ENCODE measurements around the gene HIGD1A. TPM values are rescaled to one million over a fixed set of nuclear protein-coding genes. Genes with fewer than 3 reads are reported as not detected.

The HIGD1A gene
- total and polyA plus RNA-seq, 2 experiments from 2014 or later, result 102 to 144 TPM

DNA sequence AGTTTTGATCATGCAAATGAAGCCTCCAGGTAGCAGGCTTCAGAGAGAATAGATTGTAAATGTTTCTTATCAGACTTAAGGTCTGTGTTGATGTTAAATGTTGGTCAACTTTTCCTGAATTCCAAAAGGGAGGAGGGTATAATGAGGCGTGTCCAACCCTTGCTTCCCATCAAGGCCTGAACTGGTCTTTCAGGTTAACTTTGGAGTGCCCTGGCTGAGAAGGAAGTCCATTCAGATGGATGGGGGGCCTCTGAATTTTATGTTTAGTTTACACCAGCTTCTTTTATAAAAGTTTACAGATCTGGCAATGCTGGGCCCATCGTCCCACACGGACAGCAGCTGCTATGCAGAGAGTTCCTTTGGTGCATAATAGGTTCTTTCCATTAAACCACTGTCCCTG, 40.2 kb downstream of the HIGD1A start:
- H3K4me3 ChIP-seq, result no peak overlapping the region
- no peaks in the 10 kb centered on the region for H4K20me1 ChIP-seq (replicated peaks; ENCODE audit: insufficient read depth)
- H3K9me2 ChIP-seq (ENCODE audit: insufficient read depth), result no peaks in the 10 kb centered on the region
- H3K27me3 ChIP-seq (ENCODE audit: insufficient read depth), result no peaks in the 10 kb centered on the region
- H3K4me2 ChIP-seq, result no peak overlapping the region; the same call in 1 of the 2 replicates
- TF ChIP-seq ZNF331 (CRISPR knock-in tag; IDR thresholded peaks at IDR 0.05; ENCODE audit: low read depth) (no peak), ZNF114 (CRISPR knock-in tag; IDR thresholded peaks at IDR 0.05) (no peak), JUNB (IDR thresholded peaks at IDR 0.05; ENCODE audit: unreplicated experiment) (no peak), NANOG (IDR thresholded peaks at IDR 0.05; ENCODE audit: borderline replicate concordance) (no peak), EZH2 (IDR thresholded peaks at IDR 0.05; ENCODE audit: low read depth, unreplicated experiment) (no peak), POLR2AphosphoS5 (IDR thresholded peaks at IDR 0.05; ENCODE audit: low read depth) (no peak)
- TF ChIP-seq, protein P1, sequence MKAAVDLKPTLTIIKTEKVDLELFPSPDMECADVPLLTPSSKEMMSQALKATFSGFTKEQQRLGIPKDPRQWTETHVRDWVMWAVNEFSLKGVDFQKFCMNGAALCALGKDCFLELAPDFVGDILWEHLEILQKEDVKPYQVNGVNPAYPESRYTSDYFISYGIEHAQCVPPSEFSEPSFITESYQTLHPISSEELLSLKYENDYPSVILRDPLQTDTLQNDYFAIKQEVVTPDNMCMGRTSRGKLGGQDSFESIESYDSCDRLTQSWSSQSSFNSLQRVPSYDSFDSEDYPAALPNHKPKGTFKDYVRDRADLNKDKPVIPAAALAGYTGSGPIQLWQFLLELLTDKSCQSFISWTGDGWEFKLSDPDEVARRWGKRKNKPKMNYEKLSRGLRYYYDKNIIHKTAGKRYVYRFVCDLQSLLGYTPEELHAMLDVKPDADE (IDR thresholded peaks at IDR 0.05), result no peak
- TF ChIP-seq, protein P2, sequence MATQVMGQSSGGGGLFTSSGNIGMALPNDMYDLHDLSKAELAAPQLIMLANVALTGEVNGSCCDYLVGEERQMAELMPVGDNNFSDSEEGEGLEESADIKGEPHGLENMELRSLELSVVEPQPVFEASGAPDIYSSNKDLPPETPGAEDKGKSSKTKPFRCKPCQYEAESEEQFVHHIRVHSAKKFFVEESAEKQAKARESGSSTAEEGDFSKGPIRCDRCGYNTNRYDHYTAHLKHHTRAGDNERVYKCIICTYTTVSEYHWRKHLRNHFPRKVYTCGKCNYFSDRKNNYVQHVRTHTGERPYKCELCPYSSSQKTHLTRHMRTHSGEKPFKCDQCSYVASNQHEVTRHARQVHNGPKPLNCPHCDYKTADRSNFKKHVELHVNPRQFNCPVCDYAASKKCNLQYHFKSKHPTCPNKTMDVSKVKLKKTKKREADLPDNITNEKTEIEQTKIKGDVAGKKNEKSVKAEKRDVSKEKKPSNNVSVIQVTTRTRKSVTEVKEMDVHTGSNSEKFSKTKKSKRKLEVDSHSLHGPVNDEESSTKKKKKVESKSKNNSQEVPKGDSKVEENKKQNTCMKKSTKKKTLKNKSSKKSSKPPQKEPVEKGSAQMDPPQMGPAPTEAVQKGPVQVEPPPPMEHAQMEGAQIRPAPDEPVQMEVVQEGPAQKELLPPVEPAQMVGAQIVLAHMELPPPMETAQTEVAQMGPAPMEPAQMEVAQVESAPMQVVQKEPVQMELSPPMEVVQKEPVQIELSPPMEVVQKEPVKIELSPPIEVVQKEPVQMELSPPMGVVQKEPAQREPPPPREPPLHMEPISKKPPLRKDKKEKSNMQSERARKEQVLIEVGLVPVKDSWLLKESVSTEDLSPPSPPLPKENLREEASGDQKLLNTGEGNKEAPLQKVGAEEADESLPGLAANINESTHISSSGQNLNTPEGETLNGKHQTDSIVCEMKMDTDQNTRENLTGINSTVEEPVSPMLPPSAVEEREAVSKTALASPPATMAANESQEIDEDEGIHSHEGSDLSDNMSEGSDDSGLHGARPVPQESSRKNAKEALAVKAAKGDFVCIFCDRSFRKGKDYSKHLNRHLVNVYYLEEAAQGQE (IDR thresholded peaks at IDR 0.05; ENCODE audit: unreplicated experiment), result no peak
- TF ChIP-seq, protein P3, sequence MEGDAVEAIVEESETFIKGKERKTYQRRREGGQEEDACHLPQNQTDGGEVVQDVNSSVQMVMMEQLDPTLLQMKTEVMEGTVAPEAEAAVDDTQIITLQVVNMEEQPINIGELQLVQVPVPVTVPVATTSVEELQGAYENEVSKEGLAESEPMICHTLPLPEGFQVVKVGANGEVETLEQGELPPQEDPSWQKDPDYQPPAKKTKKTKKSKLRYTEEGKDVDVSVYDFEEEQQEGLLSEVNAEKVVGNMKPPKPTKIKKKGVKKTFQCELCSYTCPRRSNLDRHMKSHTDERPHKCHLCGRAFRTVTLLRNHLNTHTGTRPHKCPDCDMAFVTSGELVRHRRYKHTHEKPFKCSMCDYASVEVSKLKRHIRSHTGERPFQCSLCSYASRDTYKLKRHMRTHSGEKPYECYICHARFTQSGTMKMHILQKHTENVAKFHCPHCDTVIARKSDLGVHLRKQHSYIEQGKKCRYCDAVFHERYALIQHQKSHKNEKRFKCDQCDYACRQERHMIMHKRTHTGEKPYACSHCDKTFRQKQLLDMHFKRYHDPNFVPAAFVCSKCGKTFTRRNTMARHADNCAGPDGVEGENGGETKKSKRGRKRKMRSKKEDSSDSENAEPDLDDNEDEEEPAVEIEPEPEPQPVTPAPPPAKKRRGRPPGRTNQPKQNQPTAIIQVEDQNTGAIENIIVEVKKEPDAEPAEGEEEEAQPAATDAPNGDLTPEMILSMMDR (conservative IDR thresholded peaks at IDR 0.05; ENCODE audit: low read depth in 2 of 2), result no peak
- no peak for ATAC-seq
- peaks cover 9% of the 10 kb centered on the region for H3K27me3 Mint-ChIP-seq (ENCODE audit: insufficient read depth, low read depth, poor library complexity)
- no peak overlapping the region for H2AFZ ChIP-seq
- no peak overlapping the region for H3K4me3 Mint-ChIP-seq
- peaks cover 20% of the 10 kb centered on the region; the same call in 2 of the 3 replicates for H3K9me3 Mint-ChIP-seq
- H3K36me3 Mint-ChIP-seq (ENCODE audit: low read depth), result no peaks in the 10 kb centered on the region; the same call in 2 of the 3 replicates
- H3K4me1 Mint-ChIP-seq, result peaks cover 13% of the 10 kb centered on the region
- H3K4me1 ChIP-seq (ENCODE audit: insufficient read depth), result peaks cover 7% of the 10 kb centered on the region
- no peaks in the 10 kb centered on the region for H3F3A ChIP-seq (replicated peaks; ENCODE audit: low read depth)
- no peaks in the 10 kb centered on the region for H3K79me2 ChIP-seq (replicated peaks; ENCODE audit: insufficient read depth)
- H3K27ac ChIP-seq (ENCODE audit: low read depth), result no peak overlapping the region
- DNase-seq (ENCODE audit: low spot score), result no peak
- H3K27ac Mint-ChIP-seq, result no peak overlapping the region
- no peaks in the 10 kb centered on the region for H3K36me3 ChIP-seq (ENCODE audit: insufficient read depth)

DNA sequence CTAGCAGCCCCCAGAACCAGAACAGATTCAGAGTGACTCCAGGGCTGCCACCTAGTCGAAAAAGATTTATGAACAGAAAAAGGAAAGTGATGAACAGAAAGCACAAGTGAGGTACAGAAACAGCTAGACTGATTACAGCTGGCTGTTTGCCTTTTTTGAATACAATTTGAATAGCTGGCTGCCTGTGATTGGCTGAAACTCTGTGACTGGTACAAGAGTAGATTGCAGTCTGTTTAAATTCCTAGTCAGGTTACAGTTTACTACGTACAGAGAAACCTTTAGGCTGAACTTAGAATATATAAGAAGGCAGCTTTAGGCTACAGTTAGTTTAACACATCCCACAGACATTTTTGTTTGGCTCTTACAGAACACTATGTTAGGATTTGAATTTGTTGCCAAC, 41.3 kb downstream of the HIGD1A start:
- Histone ChIP-seq H3K27ac (ENCODE audit: low read depth) (no peak overlapping the region), H3K36me3 (ENCODE audit: insufficient read depth) (no peaks in the 10 kb centered on the region), H3K27me3 (ENCODE audit: insufficient read depth) (no peaks in the 10 kb centered on the region), H3F3A (replicated peaks; ENCODE audit: low read depth) (no peaks in the 10 kb centered on the region), H3K4me2 (no peak overlapping the region), H4K20me1 (replicated peaks; ENCODE audit: insufficient read depth) (no peaks in the 10 kb centered on the region), H3K4me3 (no peak overlapping the region), H3K9me2 (ENCODE audit: insufficient read depth) (no peaks in the 10 kb centered on the region), H2AFZ (no peak overlapping the region), H3K79me2 (replicated peaks; ENCODE audit: insufficient read depth) (no peaks in the 10 kb centered on the region), H3K4me1 (ENCODE audit: insufficient read depth) (peaks cover 7% of the 10 kb centered on the region)
- ATAC-seq (no peak), DNase-seq (ENCODE audit: low spot score) (no peak)
- Mint-ChIP-seq H3K4me3 (no peak overlapping the region), H3K9me3 (peaks cover 9% of the 10 kb centered on the region; the same call in 1 of the 3 replicates), H3K4me1 (peaks cover 13% of the 10 kb centered on the region), H3K27ac (no peak overlapping the region), H3K36me3 (ENCODE audit: low read depth) (no peaks in the 10 kb centered on the region; the same call in 2 of the 3 replicates), H3K27me3 (ENCODE audit: insufficient read depth, low read depth, poor library complexity) (peaks cover 9% of the 10 kb centered on the region)
- TF ChIP-seq, protein P2 (IDR thresholded peaks at IDR 0.05; ENCODE audit: unreplicated experiment), result no peak
- TF ChIP-seq ZNF114 (CRISPR knock-in tag; IDR thresholded peaks at IDR 0.05) (no peak), ZNF331 (CRISPR knock-in tag; IDR thresholded peaks at IDR 0.05; ENCODE audit: low read depth) (no peak), STAT1 (IDR thresholded peaks at IDR 0.05; ENCODE audit: unreplicated experiment) (no peak)
- TF ChIP-seq, protein P1 (IDR thresholded peaks at IDR 0.05), result no peak
- TF ChIP-seq, protein P3 (conservative IDR thresholded peaks at IDR 0.05; ENCODE audit: low read depth in 2 of 2), result no peak
